Activated naive CD4-positive, alpha-beta T cell treated with anti-CD3 and anti-CD28 coated beads, Interleukin-2, amount 50 U/mL, for 72 hours (primary cell): ENCODE results near the gene MBNL1. TPM values are rescaled to one million over a fixed set of nuclear protein-coding genes. Genes with fewer than 3 reads are reported as not detected.
"Not testable (repeated sequence)": the region's sequence is repeated elsewhere in the genome, so short reads cannot be mapped to it uniquely, and the experiment has no call there.

Source experiments
- ATAC-seq, 2 donors: fragments of 150-1000 bp; cut with Tn5 transposase; 2 replicates each; pipeline ENCODE4 v1.10.0; 2021; ENCODE audit warnings: mild to moderate bottlenecking in 2 of 2, moderate library complexity in 2 of 2
- DNase-seq, 2 donors: peaks; one replicate each; pipeline ENCODE4 v3.0.0; 2021 to 2022; ENCODE audit warnings: low spot score in 2 of 2
- H3K27ac Mint-ChIP-seq, 2 donors: one replicate each; pipeline ENCODE4 v1.8.0; 2022; ENCODE audit warnings: mild to moderate bottlenecking in 2 of 2, mixed read lengths in 2 of 2
- H3K36me3 Mint-ChIP-seq, 2 donors: one replicate each; pipeline ENCODE4 v1.8.0; 2022; ENCODE audit warnings: mixed read lengths in 2 of 2
- H3K9me3 Mint-ChIP-seq, 2 donors: one replicate each; pipeline ENCODE4 v1.8.0; 2022; ENCODE audit warnings: mixed read lengths in 2 of 2
- total RNA-seq, 2 donors: library from RNA; stranded (reverse); gene quantifications; one replicate each; pipeline ENCODE4 v1.2.3, GENCODE V29; 2022

Gene MBNL1
- total RNA-seq, 2 donors from 2014 or later = 406 to 425 TPM

DNA sequence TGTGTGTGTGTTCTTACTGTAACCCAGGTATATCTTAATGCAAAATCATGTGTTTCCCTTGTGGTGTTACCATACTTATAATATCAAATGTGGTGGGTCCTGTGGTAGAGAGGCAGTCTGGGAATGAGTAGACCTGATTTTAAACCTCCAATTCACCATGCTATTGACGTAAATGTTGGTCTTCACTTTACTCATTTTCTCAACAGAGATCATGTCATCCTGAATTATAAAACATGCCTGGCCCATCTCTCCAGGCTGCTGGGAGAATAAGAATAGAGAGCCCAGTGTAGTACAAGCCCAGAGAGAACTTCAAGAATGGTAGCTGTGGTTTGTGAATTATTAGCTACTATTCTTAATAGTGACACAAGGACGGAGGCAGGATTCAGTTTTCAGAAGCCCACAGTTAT is 88.1 kb downstream of the MBNL1 start:
- H3K27ac Mint-ChIP-seq = peak overlapping the region; percentile 66 to 77
- ATAC-seq = peak; percentile 73 to 80
- H3K9me3 Mint-ChIP-seq = no peaks in the 10 kb centered on the region
- DNase-seq = no peak
- peaks cover 17 to 59% of the 10 kb centered on the region in 2 donors for H3K36me3 Mint-ChIP-seq

DNA sequence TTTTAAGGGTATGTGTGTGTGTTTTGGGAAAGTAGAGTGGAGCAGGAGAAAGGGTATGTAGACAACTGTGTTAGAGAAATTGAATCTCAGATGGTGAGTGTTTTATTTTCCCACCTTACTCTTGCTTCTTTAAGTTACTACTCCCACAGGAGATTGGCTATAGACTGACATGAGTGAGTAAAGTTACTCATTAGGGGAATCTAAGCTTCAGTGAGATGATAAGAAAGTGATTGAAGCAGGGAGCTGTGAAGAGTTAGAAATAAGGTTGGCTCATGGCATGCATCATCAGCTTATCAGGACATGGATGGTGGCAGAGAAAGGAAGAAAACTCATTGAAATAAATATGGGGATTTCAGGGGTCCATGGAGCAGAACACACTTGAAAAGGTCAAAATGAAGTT is 88.9 kb downstream of the MBNL1 start:
- DNase-seq = no peak
- peak; percentile 54 to 56 for ATAC-seq
- Mint-ChIP-seq H3K27ac (peak overlapping the region; percentile 66 to 77), H3K9me3 (no peaks in the 10 kb centered on the region), H3K36me3 (peaks cover 14 to 54% of the 10 kb centered on the region in 2 donors)

DNA sequence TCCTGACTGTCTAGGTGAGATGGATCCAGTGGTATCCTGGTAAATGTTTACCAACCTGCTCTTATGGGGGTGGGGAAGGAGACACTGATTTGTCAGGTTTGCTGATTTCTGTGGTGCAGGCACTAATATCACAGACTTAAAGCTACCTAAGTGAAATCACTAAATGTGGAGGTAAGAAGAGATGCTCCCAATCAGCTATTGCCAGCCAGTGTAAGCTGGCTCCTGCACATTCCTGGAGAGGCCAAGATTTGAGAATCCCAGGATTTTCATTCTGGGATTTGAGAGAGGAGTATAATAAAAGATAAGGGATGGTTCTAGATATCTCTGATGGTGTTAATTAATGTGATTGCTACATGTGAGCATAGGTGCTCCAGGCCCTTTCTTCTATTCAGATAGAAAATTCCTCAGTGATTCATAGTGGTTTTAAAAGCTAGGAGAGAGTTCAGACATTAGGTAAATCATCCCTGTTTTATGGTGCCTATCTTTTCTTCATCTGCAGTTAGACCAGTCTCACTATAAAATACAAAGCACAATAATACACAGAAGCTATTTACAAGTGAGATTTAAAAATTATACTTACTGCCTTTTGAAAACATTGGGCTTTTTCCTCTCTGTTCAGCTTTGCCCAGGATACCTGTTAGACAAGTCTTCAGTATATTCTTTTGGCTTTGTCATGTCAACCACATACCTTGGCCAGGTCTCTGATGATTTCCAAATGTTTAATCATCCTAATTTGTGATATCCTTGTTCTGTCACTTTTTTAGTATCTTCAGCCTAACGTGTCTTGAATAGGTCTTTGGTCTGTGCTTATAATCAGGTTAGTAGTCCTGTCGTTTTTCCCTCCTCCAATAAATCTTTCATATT is 90.9 kb downstream of the MBNL1 start:
- no peak for ATAC-seq
- no peak for DNase-seq
- H3K36me3 Mint-ChIP-seq = peaks cover 12 to 50% of the 10 kb centered on the region in 2 donors
- H3K27ac Mint-ChIP-seq = peak overlapping the region; percentile 74 to 85
- no peaks in the 10 kb centered on the region for H3K9me3 Mint-ChIP-seq

DNA sequence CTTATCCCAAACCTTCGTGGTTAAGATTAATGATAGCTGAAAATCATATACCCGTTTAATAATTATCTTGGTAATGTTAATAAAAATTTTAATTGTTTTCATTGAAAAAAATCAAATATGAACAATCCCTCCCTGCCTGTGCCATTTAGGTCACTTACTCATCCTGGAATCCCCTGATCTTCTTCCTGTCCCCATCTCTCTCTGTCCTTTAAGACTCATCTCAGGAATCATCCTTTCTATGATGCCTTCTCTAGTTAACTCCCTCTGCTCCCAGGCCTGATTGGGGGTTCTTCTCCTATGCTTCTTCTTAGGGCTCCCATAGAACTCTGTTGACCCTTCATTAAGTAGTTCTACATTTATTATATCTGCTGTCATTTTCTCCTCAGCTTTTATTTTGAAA is 91.6 kb downstream of the MBNL1 start:
- DNase-seq = no peak
- ATAC-seq = peak in 1 of 2 donors; percentile 61
- peak overlapping the region; percentile 63 to 74 for H3K27ac Mint-ChIP-seq
- H3K36me3 Mint-ChIP-seq = peaks cover 12 to 56% of the 10 kb centered on the region in 2 donors
- no peaks in the 10 kb centered on the region for H3K9me3 Mint-ChIP-seq

DNA sequence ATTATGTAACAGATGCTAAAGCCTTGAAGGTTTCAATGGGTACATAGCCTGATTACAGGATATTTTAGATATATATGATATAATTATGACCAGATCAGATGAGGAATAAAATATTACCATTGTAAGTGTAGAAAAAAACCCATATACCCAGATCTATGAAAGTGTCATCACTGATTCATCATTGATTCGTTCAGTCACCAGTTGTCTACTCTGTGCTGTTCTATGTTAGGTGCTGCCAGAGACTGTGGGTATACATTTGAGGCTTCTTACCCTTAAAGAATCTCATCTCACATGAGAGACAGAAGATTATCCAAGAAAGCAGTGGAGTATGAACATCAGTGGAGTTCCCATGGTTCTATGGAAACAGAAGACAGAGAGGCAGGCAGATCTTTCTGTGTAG is 92.2 kb downstream of the MBNL1 start:
- DNase-seq = no peak
- Mint-ChIP-seq H3K27ac (peak overlapping the region; percentile 10 to 59), H3K36me3 (peaks cover 12 to 55% of the 10 kb centered on the region in 2 donors), H3K9me3 (no peaks in the 10 kb centered on the region)
- peak in 1 of 2 donors; percentile 23 for ATAC-seq

DNA sequence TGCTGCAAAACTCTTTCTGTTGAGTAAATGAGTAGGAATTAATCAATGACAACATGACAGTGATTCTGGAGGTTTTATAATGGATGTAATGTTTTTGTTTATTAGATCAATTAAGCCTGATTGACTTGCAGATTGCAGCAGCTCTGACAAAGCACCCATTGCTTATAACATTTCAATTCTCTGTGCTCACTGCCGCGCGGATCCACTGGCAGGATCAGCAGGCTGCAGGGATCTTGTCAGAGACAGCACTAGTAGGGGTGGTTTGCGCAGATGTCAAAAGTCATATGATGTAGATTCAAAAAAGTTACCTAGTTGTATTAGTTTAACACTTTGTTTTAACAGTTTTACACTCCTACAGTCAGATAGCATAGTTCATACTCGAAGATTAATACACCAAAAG is 93.4 kb downstream of the MBNL1 start:
- Mint-ChIP-seq H3K36me3 (peaks cover 12 to 56% of the 10 kb centered on the region in 2 donors), H3K9me3 (no peaks in the 10 kb centered on the region), H3K27ac (peak overlapping the region in 1 of 2 donors; percentile 25)
- ATAC-seq (no peak), DNase-seq (no peak)

DNA sequence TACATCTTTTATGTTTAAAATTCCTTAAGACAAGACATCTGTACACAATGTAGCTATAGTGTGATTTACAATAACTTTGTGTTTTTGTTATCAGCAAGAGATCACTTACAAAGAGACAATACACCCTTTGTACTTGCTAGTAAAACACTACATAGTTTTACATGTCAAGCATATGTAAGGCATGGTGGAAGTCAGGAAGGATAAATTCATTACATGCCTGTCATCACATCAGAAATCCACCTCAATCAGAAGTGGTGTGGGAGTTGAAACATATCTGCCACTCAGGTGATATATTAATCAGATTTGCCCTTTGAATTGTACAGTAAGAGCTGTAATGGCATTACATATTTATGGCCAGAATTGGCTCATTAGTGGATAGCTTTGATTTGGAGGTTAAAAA is 95.5 kb downstream of the MBNL1 start:
- ATAC-seq (peak; percentile 40 to 55), DNase-seq (no peak)
- peak overlapping the region in 1 of 2 donors; percentile 75 for H3K27ac Mint-ChIP-seq
- no peaks in the 10 kb centered on the region for H3K9me3 Mint-ChIP-seq
- H3K36me3 Mint-ChIP-seq = peaks cover 6 to 67% of the 10 kb centered on the region in 2 donors

DNA sequence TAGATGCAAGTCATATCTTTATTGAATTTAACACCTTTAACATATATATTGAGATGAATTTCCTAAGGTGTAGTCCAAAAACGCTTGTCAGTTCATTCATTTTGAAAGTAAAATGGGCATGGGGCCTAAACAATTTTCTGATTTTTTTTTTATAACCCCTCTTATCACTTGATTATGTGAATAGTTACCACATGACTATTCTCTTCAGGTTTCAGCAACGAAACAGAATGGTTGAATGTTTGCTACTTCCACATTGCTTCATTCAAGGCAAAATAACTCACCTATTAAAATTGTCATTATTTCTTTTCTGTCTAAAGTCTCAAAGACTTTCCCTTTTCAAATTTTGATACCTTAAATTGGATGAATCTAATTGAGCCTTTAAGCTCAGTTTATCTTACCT is 96.4 kb downstream of the MBNL1 start:
- ATAC-seq (no peak), DNase-seq (no peak)
- Mint-ChIP-seq H3K36me3 (peaks cover 13 to 67% of the 10 kb centered on the region in 2 donors), H3K27ac (peak overlapping the region; percentile 53 to 75), H3K9me3 (peaks cover 0 to 6% of the 10 kb centered on the region in 2 donors)

DNA sequence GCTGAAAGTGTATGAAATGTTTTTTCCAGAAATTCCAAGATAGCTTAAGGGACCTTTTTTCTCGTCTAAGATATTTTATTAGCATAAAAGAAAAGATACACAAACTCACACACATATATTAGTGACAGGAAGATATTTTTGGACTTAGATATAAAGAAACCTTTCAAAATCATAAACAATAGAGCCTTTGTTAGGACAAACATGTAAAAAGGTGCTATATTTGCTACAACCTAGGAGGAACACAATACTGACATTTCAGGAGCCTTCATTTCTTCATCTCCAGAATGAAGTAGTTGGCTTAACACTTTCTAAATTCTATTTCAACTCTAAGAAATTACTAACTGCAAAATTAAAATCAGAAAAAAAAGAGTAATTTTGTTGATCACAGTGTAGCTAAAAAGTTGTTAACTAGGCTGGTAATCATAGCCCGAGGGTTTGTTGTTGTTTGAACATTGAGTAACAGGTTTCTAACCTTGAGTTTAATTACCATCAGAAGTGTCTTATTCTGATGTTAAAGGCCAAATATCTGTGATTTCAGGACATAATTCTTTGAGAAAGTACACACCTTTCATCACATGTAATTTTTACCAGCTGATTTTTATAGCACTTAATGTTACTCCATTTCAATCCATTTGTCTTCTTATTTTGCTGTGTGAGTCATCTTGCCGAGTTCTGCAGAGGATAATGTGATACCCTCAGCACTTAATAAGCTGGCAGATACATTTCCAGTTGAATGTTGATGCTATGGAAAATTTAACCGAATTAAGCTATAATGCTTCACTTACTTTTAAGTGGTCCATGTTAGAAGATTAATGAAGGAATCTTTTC is 97.3 kb downstream of the MBNL1 start:
- H3K36me3 Mint-ChIP-seq = peaks cover 20 to 70% of the 10 kb centered on the region in 2 donors
- H3K9me3 Mint-ChIP-seq = peaks cover 3 to 6% of the 10 kb centered on the region in 2 donors
- no peak for DNase-seq
- ATAC-seq = no peak
- H3K27ac Mint-ChIP-seq = peak overlapping the region in 1 of 2 donors; percentile 46

DNA sequence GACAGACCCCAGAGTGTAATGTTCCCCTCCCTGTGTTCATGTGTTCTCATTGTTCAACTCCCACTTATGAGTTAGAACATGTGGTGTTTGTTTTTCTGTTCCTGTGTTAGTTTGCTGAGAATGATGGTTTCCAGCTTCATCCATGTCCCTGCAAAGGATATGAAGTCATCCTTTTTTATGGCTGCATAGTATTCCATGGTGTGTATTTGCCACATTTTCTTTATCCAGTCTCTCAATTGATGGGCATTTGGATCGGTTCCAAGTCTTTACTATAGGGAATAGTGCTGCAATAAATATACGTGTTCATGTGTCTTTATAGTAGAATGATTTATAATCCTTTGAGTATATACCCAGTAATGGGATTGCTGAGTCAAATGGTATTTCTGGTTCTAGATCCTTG is 98.5 kb downstream of the MBNL1 start:
- DNase-seq, ATAC-seq: not testable (repeated sequence)
- H3K36me3 Mint-ChIP-seq = peaks cover 16 to 75% of the 10 kb centered on the region in 2 donors
- H3K9me3 Mint-ChIP-seq = peaks cover 3 to 12% of the 10 kb centered on the region in 2 donors
- peak overlapping the region; percentile 16 to 51 for H3K27ac Mint-ChIP-seq

DNA sequence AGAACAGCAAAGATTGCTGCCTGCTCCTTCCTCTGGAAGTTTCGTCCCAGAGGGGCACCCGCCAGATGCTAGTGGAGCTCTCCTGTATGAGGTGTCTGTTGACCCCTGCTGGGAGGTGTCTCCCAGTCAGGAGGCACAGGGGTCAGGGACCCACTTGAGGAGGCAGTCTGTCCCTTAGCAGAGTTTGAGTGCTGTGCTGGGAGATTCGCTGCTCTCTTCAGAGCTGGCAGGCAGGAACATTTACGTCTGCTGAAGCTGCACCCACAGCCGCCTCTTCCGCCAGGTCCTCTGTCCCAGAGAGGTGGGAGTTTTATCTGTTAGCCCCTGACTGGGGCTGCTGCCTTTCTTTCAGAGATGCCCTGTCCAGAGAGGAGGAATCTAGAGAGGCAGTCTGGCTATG is 103.9 kb downstream of the MBNL1 start:
- H3K9me3 Mint-ChIP-seq = peaks cover 3 to 12% of the 10 kb centered on the region in 2 donors
- ATAC-seq, DNase-seq: not testable (repeated sequence)
- peaks cover 16 to 78% of the 10 kb centered on the region in 2 donors for H3K36me3 Mint-ChIP-seq
- peak overlapping the region; percentile 19 to 90 for H3K27ac Mint-ChIP-seq

DNA sequence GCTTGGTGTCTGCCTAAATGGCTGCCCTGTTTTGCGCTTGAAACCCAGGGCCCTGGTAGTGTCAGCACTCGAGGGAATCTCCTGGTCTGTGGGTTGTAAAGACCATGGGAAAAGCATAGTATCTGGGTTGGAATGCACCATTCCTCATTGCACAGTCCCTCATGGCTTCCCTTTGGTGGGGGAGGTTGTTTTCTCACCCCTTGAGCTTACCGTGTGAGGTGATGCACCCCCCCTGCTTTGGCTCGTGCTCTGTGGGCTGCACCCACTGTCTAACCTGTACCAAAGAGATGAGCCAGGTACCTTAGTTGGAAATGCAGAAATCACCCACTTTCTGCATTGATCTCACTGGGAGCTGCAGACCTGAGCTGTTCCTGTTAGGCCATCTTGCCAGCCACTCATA is 104.7 kb downstream of the MBNL1 start:
- DNase-seq (no peak), ATAC-seq (peak in 1 of 2 donors; percentile 55)
- peak overlapping the region in 1 of 2 donors; percentile 38 for H3K27ac Mint-ChIP-seq
- H3K9me3 Mint-ChIP-seq = peaks cover 3 to 12% of the 10 kb centered on the region in 2 donors
- H3K36me3 Mint-ChIP-seq = peaks cover 16 to 74% of the 10 kb centered on the region in 2 donors

DNA sequence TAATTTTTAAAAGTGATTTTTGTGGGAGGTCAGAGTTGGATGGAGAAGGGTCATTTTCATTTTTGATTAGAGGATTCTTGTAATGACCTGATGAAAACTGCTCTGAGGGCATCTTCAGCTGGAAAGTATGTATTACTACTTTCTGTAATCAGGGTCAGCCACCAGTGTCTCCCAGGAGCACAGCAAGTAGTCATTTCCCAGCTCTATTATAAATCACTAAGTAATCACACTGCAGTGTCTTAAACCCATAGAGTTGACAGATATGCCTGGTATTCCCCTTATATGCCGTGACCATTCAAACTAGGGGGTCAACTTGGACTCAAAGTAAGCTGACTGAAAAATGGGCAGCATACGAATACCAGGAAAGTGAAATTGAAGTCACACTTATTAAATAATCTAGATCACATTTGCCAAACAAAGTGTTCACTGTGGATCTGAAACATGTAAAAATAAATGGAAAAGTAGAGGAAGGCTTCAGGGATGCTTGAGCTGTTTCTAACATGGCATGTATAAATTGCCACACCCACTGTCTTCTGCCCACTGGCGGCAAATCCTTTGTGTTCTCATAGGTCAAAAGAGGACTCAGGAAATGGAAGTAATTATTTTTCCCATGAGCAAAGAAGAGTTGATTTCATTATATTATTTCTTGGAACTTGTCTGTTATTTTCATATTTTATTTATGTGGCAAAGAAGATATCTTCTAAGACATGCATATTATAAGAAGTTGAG is 105.7 kb downstream of the MBNL1 start:
- DNase-seq (no peak), ATAC-seq (peak in 1 of 2 donors; percentile 29)
- no peak overlapping the region for H3K27ac Mint-ChIP-seq
- peaks cover 3 to 12% of the 10 kb centered on the region in 2 donors for H3K9me3 Mint-ChIP-seq
- H3K36me3 Mint-ChIP-seq = peaks cover 16 to 64% of the 10 kb centered on the region in 2 donors

DNA sequence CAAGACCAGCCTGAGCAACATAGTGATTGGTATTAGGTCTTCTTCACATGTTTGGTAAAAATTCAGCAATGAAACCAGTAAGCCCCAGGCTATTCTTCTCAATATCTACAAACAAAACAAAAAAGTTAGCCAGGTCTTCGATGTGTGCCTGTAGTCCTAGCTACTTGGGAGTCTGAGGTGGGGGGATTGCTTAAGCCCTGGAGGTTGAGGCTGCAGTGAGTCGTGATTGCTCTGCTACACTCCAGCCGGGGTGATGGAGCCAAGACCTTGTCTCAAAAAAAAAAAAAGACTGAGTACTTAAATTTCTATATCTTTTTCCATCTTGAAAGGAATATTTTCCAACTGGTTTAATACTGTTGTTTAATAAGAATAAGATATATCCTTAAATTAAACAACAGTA is 106.8 kb downstream of the MBNL1 start:
- peak overlapping the region in 1 of 2 donors; percentile 60 for H3K27ac Mint-ChIP-seq
- H3K9me3 Mint-ChIP-seq = peaks cover 3 to 5% of the 10 kb centered on the region in 2 donors
- ATAC-seq (no peak), DNase-seq (no peak)
- H3K36me3 Mint-ChIP-seq = peaks cover 5 to 53% of the 10 kb centered on the region in 2 donors

DNA sequence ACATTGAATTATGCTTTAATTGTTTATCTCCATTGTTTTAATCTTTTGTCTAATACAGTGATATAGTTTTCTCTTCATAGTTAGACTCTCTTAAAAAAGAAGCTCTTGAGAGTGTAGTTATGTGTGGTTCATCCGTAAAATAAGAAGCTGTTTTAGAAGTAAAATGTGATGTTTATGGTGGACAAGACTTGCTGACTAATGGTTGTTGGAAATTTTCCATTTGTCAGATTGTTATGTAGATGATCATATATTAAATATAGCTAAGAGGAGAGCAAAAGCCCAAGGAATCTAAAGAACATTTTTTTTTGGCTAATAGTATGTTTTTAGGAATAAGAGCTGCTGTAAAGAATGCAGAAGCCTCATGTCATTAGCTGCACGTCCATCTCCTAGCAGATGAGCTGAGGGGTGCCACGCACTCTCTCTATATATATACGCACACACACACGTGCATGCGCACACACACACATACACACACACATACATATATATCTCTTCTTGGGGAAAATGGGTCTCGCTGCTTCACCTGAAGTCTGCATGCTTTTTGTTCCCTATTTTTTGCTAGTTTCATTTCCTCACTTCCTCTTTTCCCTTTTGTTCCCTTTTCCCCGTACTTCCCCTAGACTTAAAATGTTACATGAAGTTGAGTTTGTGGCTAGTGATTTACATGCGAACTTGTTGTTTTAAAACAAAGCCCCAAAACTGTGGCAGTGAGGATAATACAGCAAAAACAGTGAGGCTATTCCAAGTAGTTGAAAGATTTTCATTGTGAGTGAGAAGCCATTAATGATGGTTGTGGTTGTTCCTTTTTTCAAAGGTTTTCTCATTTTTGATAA is 107.8 kb downstream of the MBNL1 start:
- H3K36me3 Mint-ChIP-seq = peaks cover 0 to 42% of the 10 kb centered on the region in 2 donors
- H3K9me3 Mint-ChIP-seq = peaks cover 0 to 5% of the 10 kb centered on the region in 2 donors
- DNase-seq (no peak), ATAC-seq (no peak)
- peak overlapping the region; percentile 22 to 91 for H3K27ac Mint-ChIP-seq
